NCI-H1048 (cell line): Measurements from ENCODE around the gene ZFHX2.
"Not testable (repeated sequence)": the region's sequence is repeated elsewhere in the genome, so short reads cannot be mapped to it uniquely, and the experiment has no call there.

ENCODE experiments used
- DNase-seq: peaks from one replicate; lab custom pipeline; 2025; lab: John Stamatoyannopoulos, UW

ZFHX2 gene

DNA sequence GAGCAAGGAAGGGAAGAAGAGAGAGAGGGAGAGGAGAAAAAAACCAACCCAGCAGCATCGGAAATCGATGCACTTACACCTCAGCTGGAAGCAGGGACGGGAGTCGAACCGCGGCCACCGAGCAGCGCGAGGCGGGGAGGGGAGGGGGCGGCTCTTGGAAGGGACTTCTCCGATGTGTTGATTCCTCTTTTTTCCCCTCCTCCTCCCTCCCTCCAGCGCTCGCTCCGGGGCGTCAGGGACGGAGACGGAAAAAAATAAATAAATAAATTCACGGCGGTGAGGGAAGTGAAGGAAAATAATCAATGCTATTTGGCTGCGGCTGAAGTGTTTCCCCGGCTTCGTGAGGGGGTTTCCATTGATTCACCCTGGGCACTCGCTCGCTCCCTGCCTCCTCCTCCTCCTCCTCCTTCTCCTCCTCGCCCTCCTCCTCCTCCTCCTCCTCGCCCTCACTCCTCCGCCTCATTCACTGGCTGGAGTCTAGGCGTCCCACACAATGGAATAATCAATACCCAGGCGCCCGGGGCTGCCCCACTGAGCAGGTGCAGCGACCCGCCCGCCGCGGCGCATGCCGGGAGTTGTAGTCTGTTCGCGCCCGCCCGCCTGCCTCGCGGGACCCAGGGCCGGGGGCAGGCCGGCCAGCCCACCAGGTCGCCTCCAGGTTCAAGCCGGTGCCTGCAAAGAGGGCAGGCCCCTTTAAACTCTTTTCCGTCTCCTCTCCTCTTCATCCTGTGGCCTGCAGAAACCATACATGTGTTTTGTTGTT is at the start of gene ZFHX2:
TSS of gene ZFHX2 (minus strand) at position 500 of the 763 bp plus-strand sequence. CDS start 16,440 bp downstream, outside the sequence.
- DNase-seq = peak; percentile 31

DNA sequence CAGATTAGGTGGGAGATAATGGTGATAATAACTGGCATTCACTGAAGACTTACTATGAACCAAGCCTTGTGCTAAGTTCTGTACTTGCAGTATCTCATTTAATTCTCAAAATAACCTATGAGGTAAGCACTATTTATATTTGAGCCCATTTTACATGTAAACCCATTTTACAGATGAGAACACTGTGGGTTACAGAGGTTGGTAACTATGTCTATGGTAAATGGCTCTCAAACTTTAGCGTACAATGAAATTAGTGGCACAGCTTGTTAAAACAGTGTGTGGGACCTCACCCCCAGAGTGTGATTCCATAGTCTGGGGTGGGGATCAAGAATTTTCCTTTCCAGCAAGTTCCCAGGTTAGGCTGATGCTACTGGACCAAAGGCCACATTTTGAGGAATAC is 49.2 kb upstream of the ZFHX2 start:
- no peak for DNase-seq

DNA sequence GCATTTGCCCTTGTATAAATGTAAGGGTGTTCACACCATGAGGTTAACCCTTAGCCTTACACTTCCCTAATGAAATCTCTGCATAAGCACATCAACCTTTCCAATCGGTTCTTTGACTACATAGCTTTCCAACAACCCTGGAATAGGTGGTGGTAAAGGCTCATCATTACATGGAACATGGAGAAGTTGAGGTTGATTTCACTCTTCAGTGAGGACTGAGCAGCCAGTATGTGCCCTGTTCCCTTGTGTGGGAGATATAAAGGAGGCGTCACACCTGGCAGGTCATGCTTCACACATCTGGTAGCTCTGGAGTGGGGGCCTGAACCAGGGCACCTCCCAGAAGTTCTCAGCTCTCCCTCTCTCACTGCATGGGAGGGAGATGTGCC is 48.8 kb upstream of the ZFHX2 start:
- DNase-seq = no peak

DNA sequence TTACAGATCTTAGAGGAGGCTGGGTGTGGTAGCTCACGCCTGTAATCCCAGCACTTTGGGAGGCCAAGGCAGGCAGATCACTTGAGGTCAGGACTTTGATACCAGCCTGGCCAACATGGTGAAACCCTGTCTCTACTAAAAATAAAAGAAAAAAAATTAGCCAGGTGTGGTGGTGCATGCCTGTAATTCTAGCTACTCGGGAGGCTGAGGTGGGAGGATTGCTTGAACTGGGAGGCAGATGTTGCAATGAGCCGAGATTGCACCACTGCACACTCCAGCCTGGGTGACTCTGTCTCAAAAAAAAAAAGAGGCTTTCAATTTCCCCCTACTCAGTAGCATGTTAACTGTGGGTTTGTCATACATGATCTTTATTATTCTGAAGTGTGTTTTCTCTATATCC is 42.6 kb upstream of the ZFHX2 start:
- DNase-seq = not testable (repeated sequence)

DNA sequence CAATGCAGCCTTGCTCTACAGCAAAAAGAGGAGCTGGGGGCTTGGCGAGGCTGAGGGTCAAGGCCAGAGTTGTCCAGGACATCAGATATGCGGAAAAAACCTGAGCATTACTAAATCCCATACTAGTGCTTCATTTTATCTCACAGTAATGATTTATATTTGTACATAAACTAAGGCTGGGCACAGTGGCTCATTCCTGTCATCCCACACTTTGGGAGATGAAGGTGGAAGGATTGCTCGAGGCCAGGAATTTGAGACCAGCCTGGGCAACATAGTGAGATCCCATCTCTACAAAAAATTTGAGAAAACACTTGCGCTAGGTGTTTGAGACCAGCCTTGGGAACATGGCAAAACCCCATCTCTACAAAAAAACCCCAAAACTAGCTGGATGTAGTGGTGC is 38.6 kb upstream of the ZFHX2 start:
- no peak for DNase-seq

DNA sequence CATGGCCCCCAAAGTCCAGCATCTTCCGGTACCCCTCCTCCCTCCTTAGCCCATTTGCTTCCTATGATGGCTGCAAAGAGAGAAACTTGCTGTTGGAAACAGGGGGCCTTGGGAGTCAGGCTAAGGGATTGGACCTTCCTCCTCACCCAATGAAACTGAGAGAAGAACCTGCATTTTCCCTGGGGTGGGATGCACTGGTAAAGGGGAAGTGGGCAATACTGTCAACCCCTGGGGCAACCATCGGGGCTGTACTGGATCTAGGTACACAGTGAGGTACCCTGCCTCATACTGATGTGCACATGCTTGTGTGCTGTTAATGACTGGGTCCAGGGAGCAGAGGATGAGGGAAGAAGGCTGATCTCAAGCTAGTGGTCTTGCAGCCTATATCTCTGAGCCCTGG is 38.0 kb upstream of the ZFHX2 start:
- no peak for DNase-seq

DNA sequence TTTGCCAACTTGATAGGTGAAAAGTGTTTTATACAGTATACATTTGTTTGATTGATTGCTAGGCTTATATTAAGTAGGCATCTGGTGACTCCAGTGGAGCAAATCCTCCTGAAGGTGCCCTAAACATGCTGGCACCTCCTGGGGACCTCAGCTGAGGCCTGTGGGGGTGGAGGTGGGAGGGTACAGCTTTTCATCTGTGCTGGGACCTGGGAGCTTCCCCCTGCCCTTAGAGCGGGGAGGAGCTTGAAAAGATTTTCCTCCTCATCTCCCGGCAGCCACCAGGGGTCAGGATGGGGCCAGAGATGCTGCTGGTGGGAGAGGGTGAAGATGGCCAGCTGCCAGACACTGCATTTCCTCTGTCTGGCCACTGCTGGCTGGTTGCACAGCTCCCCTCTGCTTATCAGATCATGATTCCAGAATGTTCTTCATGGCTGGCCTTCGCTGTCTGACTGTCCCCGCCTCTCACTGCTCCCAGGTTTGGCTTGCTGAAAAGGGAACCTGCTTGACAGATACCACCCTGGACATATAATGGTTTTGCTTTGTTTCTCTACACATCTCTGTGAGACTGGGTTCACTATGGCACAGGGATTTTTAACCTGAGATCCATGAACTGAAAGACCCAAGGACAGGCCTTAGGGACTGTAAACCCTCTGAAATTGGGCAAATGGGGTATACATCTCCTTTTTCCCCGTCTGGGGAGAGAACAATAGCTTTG is 37.5 kb upstream of the ZFHX2 start:
- peak; percentile 56 for DNase-seq

DNA sequence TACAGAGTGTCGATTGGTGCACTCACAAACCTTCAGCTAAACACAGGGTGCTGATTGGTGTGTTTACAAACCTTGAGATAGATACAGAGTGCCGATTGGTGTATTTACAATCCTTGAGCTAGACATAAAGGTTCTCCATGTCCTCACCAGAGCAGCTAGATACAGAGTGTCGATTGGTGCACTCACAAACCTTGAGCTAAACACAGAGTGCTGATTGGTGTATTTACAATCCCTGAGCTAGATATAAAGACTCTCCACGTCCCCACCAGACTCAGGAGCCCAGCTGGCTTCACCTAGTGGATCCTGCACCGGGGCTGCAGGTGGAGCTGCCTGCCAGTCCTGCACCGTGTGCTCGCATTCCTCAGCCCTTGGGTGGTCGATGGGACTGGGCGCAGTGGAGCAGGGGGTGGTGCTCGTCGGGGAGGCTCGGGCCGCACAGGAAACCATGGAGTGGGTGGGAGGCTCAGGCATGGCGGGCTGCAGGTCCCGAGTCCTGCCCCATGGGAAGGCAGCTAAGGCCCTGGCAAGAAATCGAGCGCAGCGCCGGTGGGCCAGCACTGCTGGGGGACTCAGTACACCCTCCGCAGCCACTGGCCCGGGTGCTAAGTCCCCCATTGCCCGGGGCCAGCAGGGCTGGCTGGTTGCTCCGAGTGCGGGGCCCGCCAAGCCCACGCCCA is 33.1 kb upstream of the ZFHX2 start:
- not testable (repeated sequence) for DNase-seq

DNA sequence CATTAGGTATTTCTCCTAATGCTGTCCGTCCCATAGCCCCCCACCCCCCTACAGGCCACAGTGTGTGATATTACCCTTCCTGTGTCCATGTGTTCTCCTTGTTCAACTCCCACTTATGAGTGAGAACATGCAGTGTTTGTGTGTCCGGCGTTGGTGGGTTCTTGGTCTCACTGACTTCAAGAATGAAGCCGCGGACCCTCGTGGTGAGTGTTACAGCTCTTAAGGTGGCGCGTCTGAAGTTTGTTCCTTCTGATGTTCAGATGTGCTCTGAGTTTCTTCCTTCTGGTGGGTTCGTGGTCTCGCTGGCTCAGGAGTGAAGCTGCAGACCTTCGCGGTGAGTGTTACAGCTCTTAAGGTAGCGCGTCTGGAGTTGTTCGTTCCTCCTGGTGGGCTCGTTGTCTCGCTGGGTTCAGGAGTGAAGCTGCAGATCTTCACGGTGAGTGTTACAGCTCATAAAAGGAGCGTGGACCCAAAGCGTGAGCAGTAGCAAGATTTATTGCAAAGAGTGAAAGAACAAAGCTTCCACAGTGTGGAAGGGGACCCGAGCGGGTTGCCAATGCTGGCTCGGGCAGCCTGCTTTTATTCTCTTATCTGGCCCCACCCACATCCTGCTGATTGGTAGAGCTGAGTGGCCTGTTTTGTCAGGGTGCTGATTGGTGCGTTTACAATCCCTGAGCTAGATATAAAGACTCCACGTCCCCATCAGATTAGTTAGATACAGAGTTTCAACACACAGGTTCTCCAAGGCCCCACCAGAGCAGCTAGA is 32.4 kb upstream of the ZFHX2 start:
- DNase-seq = not testable (repeated sequence)

DNA sequence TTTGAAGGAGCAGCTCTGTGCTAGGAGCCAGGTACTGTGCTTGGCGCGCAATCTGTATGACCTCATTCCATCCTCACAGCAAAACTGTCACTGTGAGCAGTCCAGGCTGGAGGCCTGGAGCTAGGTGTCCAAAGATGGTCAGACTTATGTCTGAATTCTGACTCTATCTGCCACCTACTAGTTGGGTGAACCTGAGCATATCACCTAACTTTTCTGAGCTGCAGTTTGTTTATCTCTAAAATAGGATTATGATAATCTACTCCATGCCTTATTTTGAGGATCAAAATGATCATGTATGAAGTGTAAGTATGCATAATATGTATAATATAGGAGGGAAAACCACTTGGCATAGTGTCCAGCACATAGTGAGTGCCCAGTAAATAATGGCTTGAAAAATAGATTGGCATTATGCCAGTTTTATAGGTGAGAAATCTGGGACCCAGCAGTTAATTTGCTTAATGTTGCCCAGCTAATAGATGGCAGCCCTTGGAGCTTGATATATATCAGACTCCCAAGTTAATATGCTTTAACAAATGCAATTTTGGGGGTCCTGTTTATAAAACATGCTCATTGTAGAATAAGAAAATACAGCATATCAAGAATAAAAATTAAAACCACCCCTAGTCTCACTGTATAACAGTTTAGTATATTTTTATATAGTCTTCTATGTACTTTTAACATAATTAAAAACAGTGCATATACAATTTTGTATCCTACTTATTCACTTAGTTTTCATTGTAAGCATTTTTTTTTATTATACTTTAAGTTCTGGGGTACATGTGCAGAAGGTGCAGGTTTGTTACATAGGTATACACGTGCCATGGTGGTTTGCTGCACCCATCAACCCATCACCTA is 31.6 kb upstream of the ZFHX2 start:
- no peak for DNase-seq

DNA sequence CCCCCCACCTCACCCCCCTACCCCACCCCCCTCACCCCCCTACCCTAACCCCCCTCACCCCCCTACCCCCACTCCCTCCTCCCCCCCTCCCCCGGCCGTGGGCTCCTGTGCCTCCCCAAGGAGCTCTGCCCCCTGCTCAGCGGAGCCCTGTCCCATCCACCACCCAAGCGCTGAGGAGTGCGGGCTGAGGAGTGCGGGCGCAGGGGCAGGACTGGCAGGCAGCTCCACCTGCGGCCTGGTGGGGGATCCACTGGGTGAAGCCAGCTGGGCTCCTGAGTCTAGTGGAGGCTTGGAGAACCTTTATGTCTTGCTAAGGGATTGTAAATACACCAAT is 29.4 kb upstream of the ZFHX2 start:
- no peak for DNase-seq

DNA sequence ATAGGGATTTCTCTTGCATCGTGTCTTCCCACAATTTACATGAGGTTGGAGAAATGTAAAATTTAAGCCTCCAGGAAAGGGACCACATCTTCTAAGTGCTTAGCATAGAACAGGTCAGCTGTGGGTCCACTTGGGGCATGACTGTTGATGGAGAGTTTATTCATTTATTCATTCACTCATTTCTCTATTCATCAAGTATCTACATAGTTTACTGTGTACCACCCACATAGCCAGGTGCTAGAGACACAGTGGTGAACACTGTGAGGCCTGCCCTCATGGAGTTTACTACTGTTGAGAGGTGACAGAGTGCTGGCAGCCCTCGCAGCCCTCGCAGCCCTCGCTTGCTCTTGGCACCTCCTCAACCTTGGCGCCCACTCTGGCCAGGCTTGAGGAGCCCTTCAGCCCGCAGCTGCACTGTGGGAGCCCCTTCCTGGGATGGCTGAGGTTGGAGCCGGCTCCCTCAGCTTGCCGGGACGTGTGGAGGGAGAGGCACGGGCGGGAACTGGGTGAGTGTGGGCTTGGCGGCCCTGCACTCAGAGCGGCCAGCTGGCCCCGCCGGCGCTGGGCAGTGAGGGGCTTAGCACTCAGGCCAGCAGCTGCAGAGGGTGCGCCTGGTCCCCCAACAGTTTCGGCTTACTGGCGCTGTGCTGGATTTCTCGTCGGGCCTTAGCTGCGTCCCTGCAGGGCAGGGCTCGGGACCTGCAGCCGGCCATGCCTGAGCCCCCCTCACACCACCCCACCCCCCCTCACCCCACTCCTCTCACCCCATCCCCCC is 28.8 kb upstream of the ZFHX2 start:
- no peak for DNase-seq

DNA sequence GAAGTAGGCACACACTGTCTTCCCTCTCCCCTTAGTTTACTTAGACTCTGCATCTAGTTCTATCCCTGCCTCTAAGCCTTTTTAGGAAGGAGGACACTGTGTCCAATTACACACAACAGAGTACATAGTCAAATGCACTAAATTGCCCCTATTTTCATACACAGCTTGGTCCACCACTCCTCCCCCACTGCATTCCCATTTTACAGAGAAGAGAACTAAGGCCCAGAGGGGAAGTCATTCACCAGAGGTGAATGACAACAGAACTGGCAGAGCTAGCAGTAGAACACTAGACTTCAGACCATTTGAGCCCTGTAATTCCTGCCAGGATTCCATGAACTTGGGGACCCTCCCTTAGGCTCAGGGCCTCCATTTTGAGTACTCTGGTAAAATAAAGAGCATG is 28.2 kb upstream of the ZFHX2 start:
- DNase-seq = no peak

DNA sequence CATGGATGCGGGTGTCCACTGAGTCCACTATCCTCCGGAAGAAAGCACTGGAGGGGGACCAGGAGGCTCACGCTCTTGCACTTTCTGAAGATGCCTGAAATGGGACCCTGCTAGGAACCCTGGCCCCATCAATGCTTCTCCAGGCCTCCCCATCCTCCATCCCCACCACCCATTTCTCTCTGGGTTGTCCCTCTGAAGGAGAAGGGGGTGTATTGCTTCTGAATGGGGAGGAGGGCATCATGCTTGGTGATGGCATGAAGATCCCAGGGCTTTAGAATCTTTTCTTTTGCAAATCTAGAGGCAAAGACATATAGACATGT is 27.7 kb upstream of the ZFHX2 start:
- DNase-seq = no peak

DNA sequence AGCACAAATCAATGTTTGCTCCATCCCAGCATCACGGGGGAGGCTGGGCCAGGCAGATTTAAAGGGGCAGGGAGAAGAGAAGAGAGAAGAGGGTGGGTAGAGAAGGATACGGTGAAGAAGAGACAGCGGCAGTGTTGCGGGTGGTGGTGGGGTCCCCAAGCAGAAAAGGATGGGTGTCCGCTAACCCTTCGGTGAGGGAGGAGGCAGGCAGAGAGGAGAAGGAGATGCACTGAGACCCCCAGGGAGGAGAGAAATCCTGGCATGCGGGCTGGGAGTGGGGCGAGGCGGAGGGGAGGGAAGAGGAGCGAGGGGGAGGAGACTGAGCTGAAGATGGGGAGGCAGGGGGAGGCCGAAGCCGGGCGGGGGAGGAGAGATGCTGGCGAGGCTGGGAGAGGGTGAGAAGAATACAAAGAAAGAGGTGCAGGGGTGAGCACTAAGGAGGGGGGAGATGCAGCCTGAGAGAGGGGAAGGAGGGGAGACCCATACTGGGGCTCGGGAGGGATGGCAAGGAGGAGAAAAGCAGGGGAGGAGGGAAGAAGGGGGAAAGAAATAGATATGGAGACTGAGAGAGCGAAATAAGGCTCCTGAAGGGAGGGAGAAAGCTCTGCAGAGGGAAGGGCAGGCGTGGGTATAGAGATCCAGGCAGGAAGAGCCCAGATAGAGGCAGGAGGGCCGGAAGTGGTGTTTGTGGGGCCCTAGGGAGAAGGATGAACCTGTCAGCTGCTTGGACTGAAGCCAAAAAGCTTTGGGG is 27.2 kb upstream of the ZFHX2 start, which contains the start of gene JPH4:
TSS of gene JPH4 (minus strand) at position 231 of the 751 bp plus-strand sequence. CDS start 1,337 bp downstream, outside the sequence.
- no peak for DNase-seq

DNA sequence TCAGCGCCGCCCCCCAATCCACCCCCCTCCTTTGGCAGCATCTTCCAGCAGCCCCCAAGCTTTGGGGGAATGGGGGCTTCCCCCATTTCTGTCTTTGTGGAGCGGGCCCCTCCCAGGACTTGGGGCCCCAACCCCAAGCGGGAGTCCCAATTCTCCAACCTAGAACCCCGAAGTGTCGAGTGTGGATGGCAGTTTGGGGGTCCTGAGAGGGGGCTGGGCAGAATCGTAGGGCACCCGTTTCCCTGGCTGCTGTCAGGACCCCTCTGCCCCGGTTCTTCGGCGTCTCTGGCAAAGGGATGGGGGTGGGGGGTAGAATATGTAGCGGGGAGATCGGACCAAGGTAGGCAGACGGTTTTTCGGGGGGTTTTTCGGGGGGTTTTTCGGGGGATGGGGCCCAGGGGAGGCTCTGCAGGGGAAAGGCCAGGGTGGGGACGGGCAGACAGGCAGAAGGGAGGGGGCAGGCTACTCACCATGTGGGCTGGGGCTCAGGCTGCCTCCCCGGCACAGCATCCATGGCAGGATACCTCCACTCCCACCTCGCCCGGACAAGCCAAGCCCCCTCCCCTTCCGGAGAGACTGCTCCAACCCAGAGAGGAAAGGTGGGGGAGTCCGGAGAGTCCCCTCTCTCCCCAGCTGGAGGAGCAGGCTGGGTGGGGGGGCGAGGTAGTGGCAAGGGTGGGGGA is 26.3 kb upstream of the ZFHX2 start:
- no peak for DNase-seq

DNA sequence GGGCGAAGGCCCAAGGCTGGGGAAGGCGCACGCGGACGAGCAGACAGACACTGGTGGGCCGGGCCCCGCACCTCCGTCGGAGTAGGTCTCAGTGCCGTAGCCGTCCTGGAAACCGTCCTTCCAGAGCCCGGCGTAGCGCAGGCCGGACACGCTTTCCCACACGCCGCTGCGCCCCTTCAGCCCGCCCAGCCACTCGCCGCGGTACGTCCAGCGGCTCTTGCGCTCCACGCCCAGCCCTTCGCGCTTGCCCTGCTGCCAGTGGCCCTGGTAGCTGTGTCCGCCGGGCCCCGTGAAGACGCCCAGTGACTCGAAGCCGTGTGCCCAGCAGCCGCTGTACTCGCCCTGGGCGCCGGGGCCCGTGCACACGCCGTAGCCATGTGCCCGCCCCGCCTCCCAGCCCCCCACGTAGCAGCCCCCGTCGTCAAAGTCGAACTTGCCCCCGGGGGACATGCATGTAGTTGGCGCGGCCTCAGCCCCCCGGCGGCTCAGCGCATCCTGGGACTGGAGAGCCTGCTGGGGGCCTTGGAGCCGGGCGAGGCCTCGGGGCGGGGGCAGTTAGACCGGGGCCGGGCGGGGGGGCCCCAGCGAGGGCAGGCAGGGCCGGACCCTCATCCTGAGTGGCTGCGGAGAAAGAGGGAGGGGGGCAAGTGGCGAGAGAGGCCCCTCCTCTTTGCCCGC is 25.6 kb upstream of the ZFHX2 start:
- DNase-seq = no peak

DNA sequence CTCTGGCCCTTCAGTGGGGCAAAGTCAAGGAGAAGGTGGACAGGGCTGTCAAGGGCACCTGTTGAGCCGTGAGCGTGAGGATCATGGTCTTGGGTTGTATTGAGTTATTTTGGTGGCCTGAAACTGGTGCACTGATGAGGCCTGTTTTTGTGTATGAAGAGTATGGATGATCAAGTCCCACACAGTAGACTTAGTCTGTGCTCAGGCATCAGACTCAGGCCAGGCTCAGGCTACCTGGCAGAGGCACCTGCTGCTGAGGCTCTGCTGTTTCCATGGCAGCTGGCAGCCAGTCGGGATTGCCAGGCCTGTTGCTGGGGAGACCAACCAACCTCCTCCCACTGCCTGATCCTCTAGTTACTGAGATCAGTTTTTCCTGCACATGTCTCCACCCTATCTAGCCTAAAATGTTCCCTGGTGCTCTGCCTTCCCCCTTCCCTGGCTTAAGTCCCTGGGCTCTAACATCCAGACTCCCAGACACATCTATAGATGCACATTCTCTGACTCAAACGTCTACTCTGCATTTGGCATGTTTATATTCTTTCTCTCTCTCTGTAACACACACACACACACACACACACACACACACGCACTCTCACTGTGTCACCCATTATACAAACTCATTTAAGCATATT is 21.9 kb upstream of the ZFHX2 start:
- DNase-seq = no peak
